Stimulated activated CD4-positive, alpha-beta T cell treated with anti-CD3 and anti-CD28 coated beads, TNF-alpha, amount 100 ng/mL, for 24 hours (primary cell): ENCODE measurements around the gene MTERF2.
"Not testable (repeated sequence)": the region's sequence is repeated elsewhere in the genome, so short reads cannot be mapped to it uniquely, and the experiment has no call there.

Experiments used
- DNase-seq, 3 experiments: peaks; one replicate each; pipeline ENCODE4 v3.0.0-alpha.2; 2020; ENCODE audit warnings: low read depth in 3 of 3

Gene MTERF2, protein sequence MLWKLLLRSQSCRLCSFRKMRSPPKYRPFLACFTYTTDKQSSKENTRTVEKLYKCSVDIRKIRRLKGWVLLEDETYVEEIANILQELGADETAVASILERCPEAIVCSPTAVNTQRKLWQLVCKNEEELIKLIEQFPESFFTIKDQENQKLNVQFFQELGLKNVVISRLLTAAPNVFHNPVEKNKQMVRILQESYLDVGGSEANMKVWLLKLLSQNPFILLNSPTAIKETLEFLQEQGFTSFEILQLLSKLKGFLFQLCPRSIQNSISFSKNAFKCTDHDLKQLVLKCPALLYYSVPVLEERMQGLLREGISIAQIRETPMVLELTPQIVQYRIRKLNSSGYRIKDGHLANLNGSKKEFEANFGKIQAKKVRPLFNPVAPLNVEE

DNA sequence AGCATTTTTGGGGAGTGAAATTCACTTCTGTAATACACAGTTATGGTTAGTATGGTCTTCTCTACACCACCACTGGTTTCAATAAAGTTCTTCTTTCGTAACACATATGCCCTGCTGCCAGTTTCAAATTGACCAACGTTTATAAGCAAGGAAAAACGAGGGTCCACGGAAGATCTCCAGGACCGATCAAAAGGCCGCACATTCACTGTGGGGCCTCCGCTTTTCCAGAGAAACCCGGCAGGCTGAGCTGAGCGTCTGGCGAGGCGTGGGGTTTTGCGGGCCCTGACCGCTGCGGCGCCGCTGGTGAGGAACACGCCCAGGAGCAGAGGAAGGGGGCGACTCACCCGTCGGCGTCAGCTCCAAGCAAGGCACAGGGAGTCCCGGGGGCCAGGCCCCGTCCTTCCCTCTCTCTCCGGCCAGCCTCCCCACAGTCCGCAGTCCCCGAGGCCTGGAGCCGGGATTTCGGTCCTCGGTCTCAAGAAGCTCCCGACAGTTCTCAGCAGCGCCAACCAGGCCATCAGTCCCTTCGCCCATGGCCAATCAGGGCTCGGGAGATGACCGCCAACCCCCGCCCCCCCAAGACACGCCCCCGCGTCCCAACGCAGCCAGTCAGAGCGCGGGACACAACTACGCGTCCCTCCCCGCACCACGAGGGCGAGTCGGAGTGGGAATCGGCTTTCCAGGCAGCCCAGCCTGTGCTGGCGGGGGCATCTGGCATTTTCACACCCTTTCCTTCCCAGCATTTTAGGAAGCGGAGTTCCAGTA, at the start of gene MTERF2:
Gene MTERF2 (minus strand): TSS at position 522 of the 765 bp plus-strand sequence. CDS start 8,432 bp downstream, outside the sequence.
- peak; percentile 69 to 81 (median 72) for DNase-seq

DNA sequence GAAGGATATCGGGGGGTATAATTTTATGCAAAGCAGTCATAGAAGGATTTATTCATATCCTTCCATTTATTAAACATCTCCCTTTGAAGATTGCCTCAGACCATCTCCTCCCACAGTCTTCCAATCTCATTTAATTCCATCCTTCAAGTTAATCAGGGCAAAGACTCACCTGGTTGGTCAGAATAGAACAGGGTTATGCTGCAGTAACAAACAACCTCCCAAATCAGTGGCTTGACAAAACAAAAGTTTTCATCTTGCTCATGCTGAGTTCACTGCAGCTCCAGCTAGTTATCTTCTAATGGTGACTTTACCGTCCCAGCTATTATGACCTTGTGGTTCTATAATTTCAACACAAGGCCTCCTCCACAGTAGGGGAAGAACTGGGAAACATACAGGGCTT, 48.8 kb upstream of the MTERF2 start:
- no peak for DNase-seq

DNA sequence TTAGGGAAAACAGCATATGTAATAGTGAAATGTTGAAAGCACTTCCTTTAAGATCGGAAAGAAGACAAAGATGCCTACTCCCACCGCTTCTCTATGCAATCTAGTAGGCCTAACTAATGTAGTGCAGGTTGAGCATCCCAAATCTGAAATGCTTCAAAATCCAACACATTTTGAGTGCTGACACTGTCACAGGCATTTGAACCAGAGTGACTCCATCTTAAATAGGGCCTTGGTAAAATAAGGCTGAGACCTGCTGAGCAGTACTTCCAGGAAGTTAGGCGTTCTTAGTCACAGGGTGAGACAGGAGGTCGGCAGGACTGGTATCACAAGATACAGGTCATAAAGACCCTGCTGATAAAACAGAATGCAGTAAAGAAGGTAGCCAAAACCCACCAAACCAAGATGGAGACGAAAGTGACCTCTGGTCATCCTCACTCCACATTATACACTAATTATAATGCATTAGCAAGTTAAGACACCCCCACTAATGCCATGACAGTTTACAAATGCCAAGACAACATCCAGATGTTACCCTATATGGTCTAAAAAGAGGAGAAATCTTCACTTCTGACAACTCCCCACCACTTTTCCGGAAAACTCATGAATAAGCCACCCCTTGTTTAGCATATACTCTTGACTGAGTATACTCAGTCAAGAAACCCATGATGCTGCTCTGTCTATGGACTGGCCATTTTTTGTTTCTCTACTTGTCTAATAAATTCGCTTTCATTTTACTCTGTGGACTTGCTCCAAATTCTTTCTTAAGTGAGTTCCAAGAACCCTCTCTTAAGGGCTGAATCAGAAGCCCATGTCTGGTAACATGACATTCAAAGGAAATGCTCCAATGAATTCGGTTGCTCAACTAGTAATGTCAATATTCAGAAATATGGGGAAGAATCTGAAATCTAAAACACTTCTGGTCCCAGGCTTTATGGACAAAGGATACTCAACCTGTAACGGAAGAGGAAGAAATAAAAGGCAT, 47.1 kb upstream of the MTERF2 start:
- DNase-seq = no peak

DNA sequence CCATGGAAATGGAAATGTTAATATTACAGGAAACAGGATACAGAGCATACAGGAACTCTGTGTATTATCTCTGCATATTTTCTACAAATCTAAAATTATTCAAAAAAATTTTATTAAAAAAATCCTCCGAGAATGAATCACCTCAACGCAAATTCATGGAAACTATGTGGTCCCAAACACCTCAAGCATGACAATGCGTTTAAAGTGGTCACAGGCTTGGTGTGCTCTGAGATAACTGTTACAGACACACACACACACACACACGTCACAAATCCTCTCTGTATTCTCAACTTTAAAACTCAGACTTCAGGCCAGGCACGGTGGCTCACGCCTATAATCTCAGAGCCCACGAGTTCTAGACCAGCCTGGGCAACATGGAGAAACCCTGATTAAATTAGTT, 45.3 kb upstream of the MTERF2 start:
- DNase-seq = no peak

DNA sequence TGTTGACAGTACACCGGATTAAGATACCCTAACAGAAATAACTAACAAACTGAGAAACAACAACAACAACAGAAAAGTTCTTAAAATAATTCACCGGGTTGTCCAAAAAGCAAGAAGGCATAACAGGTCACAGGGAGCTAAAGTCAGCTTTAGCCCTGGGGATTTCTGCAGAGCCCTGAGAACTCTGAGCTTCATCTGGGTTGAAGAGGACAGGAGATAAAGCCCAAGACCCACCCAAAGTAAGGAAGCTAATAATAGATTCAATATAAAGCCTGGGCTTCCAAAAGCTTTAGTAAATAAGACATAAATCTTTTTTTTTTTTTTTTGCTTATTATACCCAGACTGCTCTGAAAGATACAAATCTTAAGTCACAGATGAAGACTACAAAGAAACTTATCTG, 44.1 kb upstream of the MTERF2 start:
- DNase-seq = no peak

DNA sequence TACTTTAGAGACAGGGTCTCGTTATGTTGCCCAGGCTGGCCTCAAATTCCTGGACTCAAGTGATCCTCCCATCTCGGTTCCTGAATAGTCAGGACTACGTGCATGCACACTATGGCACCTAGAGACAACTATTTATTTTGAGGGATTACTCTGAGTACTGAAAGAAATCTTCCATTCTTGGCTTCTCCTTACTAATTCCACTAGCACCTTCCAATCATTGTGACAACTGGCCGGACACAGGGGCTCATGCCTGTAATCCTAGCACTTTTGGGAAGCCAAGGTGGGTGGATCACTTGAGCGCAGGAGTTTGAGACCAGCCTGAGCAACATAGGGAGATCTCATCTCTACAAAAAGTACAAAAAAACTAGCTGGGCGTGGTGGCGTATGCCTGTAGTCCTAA, 42.1 kb upstream of the MTERF2 start:
- no peak for DNase-seq

DNA sequence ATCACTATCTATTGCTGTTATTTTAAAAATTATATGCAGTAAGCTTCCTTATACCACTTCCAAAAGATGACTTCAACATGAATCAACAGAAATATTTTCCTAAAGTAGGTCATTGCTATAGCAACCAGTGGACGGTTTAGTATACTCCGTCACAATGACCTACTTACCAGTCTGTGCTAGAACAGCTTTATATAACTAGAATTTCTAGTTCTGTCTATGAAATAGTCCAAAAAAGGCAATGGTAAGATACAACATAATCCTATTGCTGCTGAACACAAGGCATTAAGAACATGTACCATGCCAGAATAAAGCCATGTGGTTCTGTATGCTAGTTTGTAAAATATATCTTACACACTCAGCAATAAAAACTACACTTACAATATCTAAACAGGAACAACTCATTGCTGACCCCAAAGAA, 40.7 kb upstream of the MTERF2 start:
- DNase-seq = no peak

DNA sequence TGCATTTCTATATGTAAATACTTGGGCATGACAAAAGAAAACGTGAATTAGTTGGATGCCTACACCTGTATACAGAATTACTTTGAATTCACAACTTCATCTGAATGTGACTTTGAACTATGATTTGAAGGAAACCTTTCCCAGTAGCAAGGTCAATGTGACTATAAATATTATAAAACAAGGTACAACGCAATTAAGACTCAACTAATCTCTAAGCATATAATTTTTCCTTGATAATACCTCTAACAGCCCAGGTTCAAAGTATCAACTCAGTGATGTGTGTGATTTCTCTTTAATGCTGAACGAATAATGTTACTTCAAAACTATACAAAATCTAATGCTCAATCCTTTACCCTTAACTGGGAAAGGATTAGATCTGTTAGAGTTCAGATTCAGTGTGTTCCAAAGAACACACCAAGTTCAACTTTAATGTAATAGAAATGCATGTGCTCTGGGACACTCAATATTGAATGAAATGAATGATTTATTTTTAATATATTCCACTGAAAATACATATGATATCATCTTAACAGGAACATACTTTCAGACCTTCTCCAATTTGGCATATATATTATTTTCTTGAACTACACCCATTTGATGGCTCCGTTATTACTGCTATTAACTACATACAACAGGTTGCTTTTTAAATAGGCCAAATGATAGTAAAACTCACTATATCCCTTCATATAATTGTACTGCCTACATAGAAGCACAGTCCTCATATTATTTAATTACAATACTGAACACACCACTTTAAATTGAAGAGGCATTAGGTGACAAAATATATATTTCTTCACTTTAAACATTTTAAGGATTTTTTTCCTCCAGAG, 40.1 kb upstream of the MTERF2 start:
- no peak for DNase-seq

DNA sequence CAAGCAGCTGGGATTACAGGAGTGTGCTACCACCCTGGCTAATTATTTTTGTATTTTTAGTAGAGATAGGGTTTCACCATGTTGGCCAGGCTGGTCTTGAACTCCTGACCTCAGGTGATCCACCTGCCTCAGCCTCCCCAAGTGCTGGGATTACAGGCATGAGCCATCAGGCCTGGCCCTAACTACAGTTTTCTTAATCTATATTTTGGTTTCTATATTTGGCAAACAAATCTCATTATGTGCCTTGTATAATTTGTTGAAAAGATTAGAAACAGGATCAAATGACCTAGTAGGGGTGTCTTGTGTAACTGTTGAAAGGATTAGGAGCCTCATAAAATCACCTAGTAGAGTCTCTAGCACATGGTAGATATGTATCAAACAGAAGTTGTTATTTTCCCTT, 39.4 kb upstream of the MTERF2 start:
- not testable (repeated sequence) for DNase-seq

DNA sequence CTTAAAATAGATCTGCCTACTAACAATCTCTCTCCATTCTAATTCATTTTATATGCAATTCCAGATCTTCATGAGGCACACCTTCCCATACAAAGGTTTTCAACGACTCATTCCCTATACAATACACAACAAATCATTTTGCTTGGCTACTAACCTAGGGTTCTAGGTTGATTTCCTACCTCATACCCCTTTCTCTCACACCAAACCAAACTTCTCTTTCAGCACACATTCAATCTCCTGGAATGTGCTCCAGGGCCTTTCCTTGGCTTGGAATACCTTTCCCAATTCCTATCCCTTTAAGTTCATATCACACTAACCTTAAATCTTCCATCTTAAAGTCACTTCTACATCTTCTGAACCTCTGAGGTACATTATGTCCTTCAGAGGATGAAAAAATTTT, 38.7 kb upstream of the MTERF2 start:
- DNase-seq = no peak

DNA sequence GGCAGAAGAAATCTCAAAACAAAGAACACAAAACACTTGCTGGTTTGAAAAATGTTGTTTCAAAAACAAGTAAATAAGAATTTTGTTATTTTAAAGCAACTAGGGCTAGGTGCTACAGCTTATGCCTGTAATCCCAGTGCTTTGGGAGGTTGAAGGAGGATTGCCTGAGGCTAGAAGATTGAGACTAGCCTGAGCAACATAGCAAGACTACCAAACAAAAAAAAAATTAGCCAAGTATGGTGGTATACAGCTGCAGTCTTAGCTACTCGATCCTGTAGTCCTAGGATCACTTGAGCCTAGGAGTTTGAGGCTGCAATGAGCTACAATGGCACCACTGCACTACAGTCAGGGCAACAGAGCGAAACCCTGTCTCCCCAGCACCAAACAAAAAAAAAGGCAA, 32.6 kb upstream of the MTERF2 start:
- DNase-seq = no peak

DNA sequence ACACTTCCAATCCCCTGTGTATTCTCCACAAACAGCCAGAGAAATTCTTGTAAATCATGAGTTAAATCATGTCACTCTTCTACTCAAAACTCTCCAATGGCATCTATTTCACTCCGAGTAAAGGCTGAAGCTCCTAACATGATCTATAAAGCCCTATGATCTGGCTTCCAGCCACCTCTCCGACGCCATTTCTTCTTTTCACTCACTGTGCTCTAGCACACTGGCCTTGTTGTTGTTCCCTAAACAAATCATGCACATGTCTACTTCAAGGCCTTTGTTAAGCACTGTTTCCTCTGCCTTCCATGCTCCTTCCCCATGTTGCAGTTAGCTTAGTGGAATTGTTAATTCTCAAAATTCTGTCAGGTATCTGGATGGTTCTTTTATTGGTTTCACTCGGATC, 30.1 kb upstream of the MTERF2 start:
- no peak for DNase-seq

DNA sequence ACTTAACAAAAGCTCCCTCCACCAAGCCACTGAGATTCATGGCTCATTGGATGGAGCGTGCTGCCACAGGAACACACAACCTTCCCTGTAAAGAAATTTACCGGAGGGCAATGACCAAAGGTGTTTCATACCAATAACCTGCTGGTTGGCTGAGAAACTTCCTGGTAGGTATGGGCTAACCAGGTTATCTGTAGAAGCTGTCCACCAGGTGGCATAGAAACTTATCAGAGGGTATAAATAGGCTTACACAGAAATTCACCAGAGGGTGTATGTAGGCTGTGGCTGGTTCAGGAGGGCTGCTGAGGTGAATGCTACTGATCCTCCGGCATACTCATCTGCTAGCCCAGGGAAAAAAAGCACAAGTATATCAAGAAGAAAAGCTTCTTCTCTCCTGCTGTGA, 27.1 kb upstream of the MTERF2 start:
- DNase-seq = no peak

DNA sequence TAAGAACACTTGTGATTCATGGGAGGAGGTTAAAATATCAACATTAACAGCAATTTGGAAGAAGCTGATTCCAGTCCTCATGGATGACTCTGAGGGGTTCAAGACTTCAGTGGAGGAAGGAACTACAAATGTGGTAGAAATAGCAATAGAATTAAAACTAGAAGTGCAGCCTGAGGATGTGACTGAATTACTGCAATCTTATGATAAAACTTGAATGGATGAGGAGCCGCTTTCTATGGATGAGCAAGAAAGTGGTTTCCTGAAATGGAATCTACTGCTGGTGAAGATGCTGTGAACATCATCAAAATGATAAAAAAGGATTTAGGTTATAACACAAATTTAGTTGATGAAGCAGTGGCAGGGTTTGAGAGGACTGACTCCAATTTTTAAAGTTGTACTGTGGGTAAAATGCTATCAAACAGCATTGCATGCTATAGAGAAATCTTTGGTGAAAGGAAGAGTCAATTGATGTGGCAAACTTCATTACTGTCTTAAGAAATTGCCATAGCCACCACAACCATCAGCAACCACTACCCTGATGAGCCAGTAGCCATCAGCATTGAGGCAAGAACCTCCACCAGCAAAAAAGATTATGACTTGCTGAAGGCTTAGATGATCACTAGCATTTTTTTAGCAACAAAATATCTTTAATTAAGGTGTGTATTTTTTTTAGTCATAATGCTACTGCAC, 25.9 kb upstream of the MTERF2 start:
- no peak for DNase-seq

DNA sequence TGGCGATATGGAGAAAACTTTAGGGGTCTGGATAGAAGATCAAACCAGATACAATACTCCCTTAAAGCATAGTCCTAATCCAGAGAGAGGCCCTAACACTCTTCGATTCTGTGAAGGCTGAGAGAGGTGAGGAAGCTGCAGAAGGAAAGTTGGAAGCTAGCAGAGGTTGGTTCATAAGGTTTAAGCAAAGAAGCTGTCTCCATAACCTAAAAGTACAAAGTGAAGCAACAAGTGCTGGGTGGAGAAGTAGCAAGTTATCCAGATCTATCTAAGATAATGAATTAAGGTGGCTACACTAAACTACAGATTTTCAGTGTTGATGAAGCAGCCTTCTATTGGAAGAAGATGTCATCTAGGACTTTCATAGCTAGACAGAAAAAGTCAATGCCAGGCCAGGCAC, 24.6 kb upstream of the MTERF2 start:
- no peak for DNase-seq

DNA sequence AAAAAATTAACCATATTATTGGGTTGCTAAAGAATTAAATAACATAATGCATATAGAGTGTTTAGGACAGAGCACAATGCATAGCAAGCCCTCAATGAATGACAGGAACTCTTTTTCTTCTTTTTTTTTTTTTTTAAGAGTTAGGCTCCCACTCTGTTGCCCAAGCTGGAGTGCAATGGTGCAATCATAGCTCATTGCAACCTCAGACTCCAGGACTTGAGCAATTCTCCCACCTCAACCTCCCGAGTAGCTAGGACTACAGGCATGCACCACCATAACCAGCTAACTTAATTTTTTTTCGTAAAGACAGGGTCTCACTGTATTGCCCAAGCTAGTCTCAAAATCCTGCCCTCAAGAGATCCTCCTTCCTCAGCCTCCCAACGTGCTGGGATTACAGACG, 20.5 kb upstream of the MTERF2 start:
- DNase-seq = no peak

DNA sequence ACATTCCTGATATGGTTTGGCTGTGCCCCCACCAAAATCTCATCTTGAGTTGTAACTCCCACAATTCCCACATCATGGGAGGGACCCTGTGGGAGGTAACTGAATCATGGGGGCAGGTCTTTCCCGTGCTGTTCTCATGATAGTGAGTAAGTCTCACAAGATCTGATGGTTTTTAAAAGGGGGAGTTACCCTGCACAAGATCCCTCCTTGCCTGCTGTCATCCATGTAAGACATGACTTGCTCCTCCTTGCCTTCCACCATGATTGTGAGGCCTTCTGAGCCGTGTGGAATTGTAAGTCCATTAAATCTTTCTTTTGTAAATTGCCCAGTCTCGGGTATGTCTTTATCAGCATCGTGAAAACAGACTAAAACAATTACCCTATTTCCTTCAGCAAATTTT, 15.7 kb upstream of the MTERF2 start:
- DNase-seq = not testable (repeated sequence)

DNA sequence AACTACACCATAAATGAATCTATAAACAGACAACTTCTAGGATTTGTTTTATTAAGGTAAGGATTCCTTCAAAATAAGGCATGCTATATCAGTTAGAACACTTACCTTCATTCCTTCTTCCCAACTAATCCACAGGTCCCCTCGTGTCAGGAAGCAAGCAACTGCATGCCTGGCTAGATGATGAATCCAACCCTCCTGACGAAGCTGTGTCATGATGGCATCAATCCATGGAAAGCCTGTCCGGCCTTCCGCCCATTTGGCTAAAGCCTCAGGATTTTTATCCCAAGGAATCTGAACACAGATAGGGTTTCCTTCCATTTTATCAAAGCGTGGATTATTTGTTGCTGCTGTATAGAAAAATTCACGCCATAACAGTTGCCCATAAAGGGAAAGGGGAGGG, 12.5 kb upstream of the MTERF2 start:
- no peak for DNase-seq

DNA sequence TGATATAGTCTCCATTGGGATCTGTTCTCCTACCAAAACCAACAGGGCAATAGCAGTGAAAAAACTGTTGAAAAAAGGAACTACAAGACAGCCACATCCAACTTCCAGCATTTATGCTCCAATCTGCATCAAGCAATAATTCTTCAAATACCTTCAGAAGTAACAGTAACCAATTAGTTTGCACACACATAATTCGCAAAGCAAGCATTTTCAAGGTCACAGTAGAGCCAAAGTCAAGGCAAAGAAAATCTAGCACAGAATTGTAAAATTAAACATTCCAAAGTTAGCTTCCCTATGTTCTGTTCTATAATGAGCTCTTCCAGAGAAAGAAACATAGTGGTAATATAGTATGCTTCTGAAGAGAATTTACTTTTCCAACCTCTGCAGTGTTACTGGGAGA, 11.0 kb upstream of the MTERF2 start:
- DNase-seq = no peak

DNA sequence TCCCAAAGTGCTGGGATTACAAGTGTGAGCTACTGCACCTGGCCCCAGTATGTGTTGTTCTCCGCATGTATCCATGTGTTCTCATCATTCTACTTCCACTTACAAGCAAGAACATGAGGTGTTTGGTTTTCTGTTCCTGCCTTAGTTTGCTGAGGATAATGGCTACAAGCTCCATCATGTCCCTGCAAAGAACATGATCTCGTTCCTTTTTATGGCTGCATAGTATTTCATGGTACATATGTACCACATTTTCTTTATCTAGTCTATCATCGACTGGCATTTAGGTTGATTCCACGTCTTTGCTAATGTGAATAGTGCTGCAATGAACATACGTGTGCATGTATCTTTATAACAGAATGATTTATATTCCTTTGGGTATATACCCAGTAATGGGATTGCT, 9.2 kb upstream of the MTERF2 start:
- DNase-seq = not testable (repeated sequence)
